NT2/D1 (cell line): ENCODE data around the gene MBP.

Experiments
- DNase-seq: peaks from one replicate; pipeline ENCODE4 v3.0.0-alpha.2; 2011; ENCODE audit warnings: low read depth, low spot score
- H3K27me3 ChIP-seq: 2 replicates; pipeline ENCODE4 v1.6.0; 2011; ENCODE audit warnings: mild to moderate bottlenecking; ENCODE audit not compliant: insufficient read length, insufficient read depth
- H3K36me3 ChIP-seq: 2 replicates; pipeline ENCODE4 v1.6.1; 2011; ENCODE audit warnings: mild to moderate bottlenecking, low read length, mixed read lengths; ENCODE audit not compliant: insufficient read depth, insufficient read length
- H3K4me1 ChIP-seq: 2 replicates; pipeline ENCODE4 v1.5.1; 2011; ENCODE audit not compliant: insufficient read depth, insufficient read length
- H3K4me3 ChIP-seq: 2 replicates; pipeline ENCODE4 v1.5.1; 2011; ENCODE audit warnings: low read depth; ENCODE audit not compliant: insufficient read length
- H3K9ac ChIP-seq: 2 replicates; pipeline ENCODE4 v1.6.0; 2011; ENCODE audit warnings: low read depth; ENCODE audit not compliant: insufficient read length
- H3K9me3 ChIP-seq: 2 replicates; pipeline ENCODE4 v1.5.1; 2011; ENCODE audit warnings: mild to moderate bottlenecking, low read length; ENCODE audit not compliant: insufficient read depth
- SUZ12 ChIP-seq: IDR thresholded peaks from 2 replicates; pipeline ENCODE4 v1.6.1; 2011; ENCODE audit not compliant: insufficient read length, insufficient read depth; ENCODE audit errors: extremely low read depth
- YY1 ChIP-seq: IDR thresholded peaks from 2 replicates; pipeline ENCODE4 v1.6.1; 2011; ENCODE audit not compliant: insufficient read length, insufficient read depth
- ZNF274 ChIP-seq: IDR thresholded peaks from 2 replicates; pipeline ENCODE4 v1.6.1; 2011; ENCODE audit warnings: mild to moderate bottlenecking, low read depth, low read length

The MBP gene

GRCh38 chr18:77096936-77097886 lies 35.4 kb downstream of the MBP start:
- Histone ChIP-seq H3K27me3 (no peaks in the 10 kb centered on the region), H3K4me1 (peaks cover 9% of the 10 kb centered on the region), H3K9ac (no peak overlapping the region), H3K9me3 (no peaks in the 10 kb centered on the region), H3K36me3 (no peaks in the 10 kb centered on the region), H3K4me3 (peak overlapping the region; percentile 1)
- no peak for TF ChIP-seq YY1
- no peak for TF ChIP-seq SUZ12
- no peak for TF ChIP-seq ZNF274
- DNase-seq: peak; percentile 32

- DNase-seq: no peak
- no peak overlapping the region for H3K4me3 ChIP-seq
- no peaks in the 10 kb centered on the region for H3K9me3 ChIP-seq
- TF ChIP-seq YY1 (no peak), ZNF274 (no peak), SUZ12 (no peak)
- H3K36me3 ChIP-seq: no peaks in the 10 kb centered on the region
- no peaks in the 10 kb centered on the region for H3K27me3 ChIP-seq
- H3K9ac ChIP-seq: no peak overlapping the region
- peaks cover 5% of the 10 kb centered on the region for H3K4me1 ChIP-seq
Observed at GRCh38 chr18:77095391-77096371, 36.9 kb downstream of the MBP start.

- no peak for DNase-seq
- TF ChIP-seq YY1 (no peak), SUZ12 (no peak), ZNF274 (no peak)
- no peak overlapping the region for H3K4me3 ChIP-seq
- no peaks in the 10 kb centered on the region for H3K27me3 ChIP-seq
- no peaks in the 10 kb centered on the region for H3K36me3 ChIP-seq
- no peaks in the 10 kb centered on the region for H3K9me3 ChIP-seq
- peaks cover 13% of the 10 kb centered on the region for H3K4me1 ChIP-seq
- H3K9ac ChIP-seq: no peak overlapping the region
Observed at GRCh38 chr18:77093586-77093985, 39.0 kb downstream of the MBP start.

- Histone ChIP-seq H3K36me3 (no peaks in the 10 kb centered on the region), H3K9me3 (no peaks in the 10 kb centered on the region), H3K4me1 (peaks cover 11% of the 10 kb centered on the region), H3K9ac (no peak overlapping the region), H3K4me3 (no peak overlapping the region), H3K27me3 (no peaks in the 10 kb centered on the region)
- no peak for TF ChIP-seq SUZ12
- TF ChIP-seq YY1: no peak
- no peak for TF ChIP-seq ZNF274
- DNase-seq: no peak
Observed at GRCh38 chr18:77093067-77093430, 39.5 kb downstream of the MBP start.

- no peak overlapping the region for H3K4me3 ChIP-seq
- H3K4me1 ChIP-seq: peaks cover 11% of the 10 kb centered on the region
- no peak overlapping the region for H3K9ac ChIP-seq
- no peaks in the 10 kb centered on the region for H3K9me3 ChIP-seq
- H3K27me3 ChIP-seq: no peaks in the 10 kb centered on the region
- DNase-seq: no peak
- no peaks in the 10 kb centered on the region for H3K36me3 ChIP-seq
- no peak for TF ChIP-seq ZNF274
- no peak for TF ChIP-seq YY1
- TF ChIP-seq SUZ12: no peak
Observed at GRCh38 chr18:77092104-77093066, 40.2 kb downstream of the MBP start.

- H3K4me1 ChIP-seq: peaks cover 8% of the 10 kb centered on the region
- no peak for TF ChIP-seq SUZ12
- no peak for TF ChIP-seq YY1
- no peak overlapping the region for H3K9ac ChIP-seq
- H3K9me3 ChIP-seq: no peaks in the 10 kb centered on the region
- no peak for DNase-seq
- H3K27me3 ChIP-seq: peaks cover 8% of the 10 kb centered on the region
- H3K36me3 ChIP-seq: no peaks in the 10 kb centered on the region
- no peak overlapping the region for H3K4me3 ChIP-seq
Observed at GRCh38 chr18:77091366-77091765, 41.2 kb downstream of the MBP start.
